SK-N-SH treated with all-trans-retinoic acid at 6 μM for 48 hours (cell line): ENCODE measurements around the gene NME3.

ENCODE experiments used
- ATAC-seq: fragments of 200-7000 bp; cut with Tn5 transposase; 3 replicates; pipeline ENCODE4 v1.9.1; 2020; ENCODE audit warnings: mild to moderate bottlenecking, moderate library complexity
- ARNTL ChIP-seq: fragments of 450-650 bp; formaldehyde crosslinking; IDR thresholded peaks from 2 replicates; pipeline ENCODE4 v1.5.0; 2020; ENCODE audit warnings: low read depth, mild to moderate bottlenecking, moderate library complexity, borderline replicate concordance
- BACH2 ChIP-seq: fragments of 250-450 bp; sonication (Bioruptor Pico); IDR thresholded peaks from 2 replicates; pipeline ENCODE4 v1.9.0; 2021; ENCODE audit warnings: mild to moderate bottlenecking, borderline replicate concordance
- CREB5 ChIP-seq: fragments of 250-450 bp; sonication (Bioruptor Pico); IDR thresholded peaks from 2 replicates; pipeline ENCODE4 v1.5.1; 2020; ENCODE audit warnings: low read depth, mild to moderate bottlenecking, moderate library complexity
- CSDC2 ChIP-seq: fragments of 250-450 bp; sonication (Bioruptor Pico); IDR thresholded peaks from 2 replicates; pipeline ENCODE4 v1.5.0; 2020; ENCODE audit warnings: mild to moderate bottlenecking, moderate library complexity
- CSRNP3 ChIP-seq: fragments of 250-450 bp; sonication (Bioruptor Pico); IDR thresholded peaks from 2 replicates; pipeline ENCODE4 v1.5.1; 2021; ENCODE audit warnings: mild to moderate bottlenecking, moderate library complexity
- ESRRG ChIP-seq: fragments of 250-450 bp; sonication (Bioruptor Pico); IDR thresholded peaks from 2 replicates; pipeline ENCODE4 v1.6.1; 2021; ENCODE audit warnings: mild to moderate bottlenecking
- GLIS3 ChIP-seq: fragments of 250-450 bp; sonication (Bioruptor Pico); IDR thresholded peaks from 2 replicates; pipeline ENCODE4 v1.5.0; 2020; ENCODE audit warnings: mild to moderate bottlenecking, moderate library complexity
- OSR1 ChIP-seq: fragments of 250-450 bp; sonication (Bioruptor Pico); IDR thresholded peaks from 2 replicates; pipeline ENCODE4 v1.8.0; 2022; ENCODE audit warnings: moderate library complexity, mild to moderate bottlenecking, inconsistent platforms
- POU6F1 ChIP-seq: fragments of 250-450 bp; sonication (Bioruptor Pico); IDR thresholded peaks from 2 replicates; pipeline ENCODE4 v1.8.0; 2021; ENCODE audit warnings: low read depth, mild to moderate bottlenecking, moderate library complexity, borderline replicate concordance
- PPARA ChIP-seq: fragments of 250-450 bp; sonication (Bioruptor Pico); IDR thresholded peaks from 2 replicates; pipeline ENCODE4 v1.5.0; 2020; ENCODE audit warnings: mild to moderate bottlenecking, borderline replicate concordance
- RARB ChIP-seq: fragments of 250-450 bp; sonication (Bioruptor Pico); IDR thresholded peaks from 2 replicates; pipeline ENCODE4 v1.8.0; 2021; ENCODE audit warnings: mild to moderate bottlenecking, moderate library complexity
- SNAI2 ChIP-seq: fragments of 250-450 bp; sonication (Bioruptor Pico); IDR thresholded peaks from 2 replicates; pipeline ENCODE4 v1.5.0; 2020; ENCODE audit warnings: mild to moderate bottlenecking, moderate library complexity
- TCF4 ChIP-seq: fragments of 250-450 bp; sonication (Bioruptor Pico); IDR thresholded peaks from 2 replicates; pipeline ENCODE4 v1.8.0; 2021; ENCODE audit warnings: mild to moderate bottlenecking, moderate library complexity, borderline replicate concordance
- TOX ChIP-seq: fragments of 250-450 bp; sonication (Bioruptor Pico); IDR thresholded peaks from 2 replicates; pipeline ENCODE4 v1.8.0; 2021; ENCODE audit warnings: mild to moderate bottlenecking, moderate library complexity, borderline replicate concordance
- ZC3H10 ChIP-seq: fragments of 250-450 bp; sonication (Bioruptor Pico); IDR thresholded peaks from 2 replicates; pipeline ENCODE4 v1.5.1; 2021; ENCODE audit warnings: mild to moderate bottlenecking, moderate library complexity
- ZFP3 ChIP-seq: fragments of 250-450 bp; sonication (Bioruptor Pico); IDR thresholded peaks from 2 replicates; pipeline ENCODE4 v1.5.0; 2020; ENCODE audit warnings: mild to moderate bottlenecking, moderate library complexity
- ZFP30 ChIP-seq: fragments of 450-650 bp; formaldehyde crosslinking; IDR thresholded peaks from 2 replicates; pipeline ENCODE4 v1.5.0; 2022; ENCODE audit warnings: mild to moderate bottlenecking, moderate library complexity
- ZNF565 ChIP-seq: fragments of 450-650 bp; formaldehyde crosslinking; conservative IDR thresholded peaks from 2 replicates; pipeline ENCODE4 v1.5.0; 2020; ENCODE audit warnings: low read depth, mild to moderate bottlenecking, moderate library complexity
- ZNF70 ChIP-seq: fragments of 450-650 bp; formaldehyde crosslinking; IDR thresholded peaks from 2 replicates; pipeline ENCODE4 v1.5.0; 2020; ENCODE audit warnings: mild to moderate bottlenecking, moderate library complexity
- ZNF8 ChIP-seq: fragments of 450-650 bp; formaldehyde crosslinking; IDR thresholded peaks from 2 replicates; pipeline ENCODE4 v1.5.0; 2020; ENCODE audit warnings: mild to moderate bottlenecking, moderate library complexity

NME3 gene

GRCh38 chr16:1729026-1729425 lies 42.3 kb downstream of the NME3 start (continued):
- no peak for TF ChIP-seq CSRNP3

GRCh38 chr16:1727651-1728624 lies 43.4 kb downstream of the NME3 start:
- ATAC-seq: no peak
- TF ChIP-seq TCF4 (CRISPR knock-in tag): no peak
- TF ChIP-seq ZNF565 (CRISPR knock-in tag): no peak
- TF ChIP-seq ZC3H10 (CRISPR knock-in tag): no peak
- TF ChIP-seq OSR1 (CRISPR knock-in tag): no peak
- TF ChIP-seq SNAI2 (CRISPR knock-in tag): no peak
- no peak for TF ChIP-seq TOX (CRISPR knock-in tag)

- TF ChIP-seq ZFP30 (CRISPR knock-in tag) (no peak), BACH2 (CRISPR knock-in tag) (no peak), CSDC2 (no peak), ARNTL (no peak), CREB5 (CRISPR knock-in tag) (no peak), PPARA (CRISPR knock-in tag) (no peak), SNAI2 (CRISPR knock-in tag) (no peak), TCF4 (CRISPR knock-in tag) (no peak), ZNF8 (CRISPR knock-in tag) (no peak), RARB (CRISPR knock-in tag) (no peak), GLIS3 (CRISPR knock-in tag) (no peak), ZNF565 (CRISPR knock-in tag) (no peak), ZC3H10 (CRISPR knock-in tag) (no peak), TOX (CRISPR knock-in tag) (no peak), ZFP3 (no peak), POU6F1 (no peak), ESRRG (no peak)
- ATAC-seq: no peak
Measured at GRCh38 chr16:1726661-1727502, 44.5 kb downstream of the NME3 start.

- ATAC-seq: no peak
- no peak for TF ChIP-seq ZNF70 (CRISPR knock-in tag)
- TF ChIP-seq POU6F1: no peak
- TF ChIP-seq TCF4 (CRISPR knock-in tag): no peak
- no peak for TF ChIP-seq ARNTL
- TF ChIP-seq, all 23 proteins: peak for 0
Measured at GRCh38 chr16:1724491-1724890, 46.9 kb downstream of the NME3 start.
